Liver (tissue), 9 donors: ENCODE results near the gene NUDT8. TPM values are rescaled to one million over a fixed set of nuclear protein-coding genes. Genes with fewer than 3 reads are reported as not detected.
A peak's percentile ranks its signal among the peaks of the same experiment; 100 is the strongest.

Experiments used
- DNase-seq: peaks from one replicate; pipeline ENCODE4 v3.0.0-alpha.2; 2017; ENCODE audit warnings: low spot score
- H3K27ac ChIP-seq, 2 donors: one replicate each; pipeline ENCODE4 v1.7.0; 2013; ENCODE audit warnings: inconsistent platforms in 2 of 2, low read length in 2 of 2, control low read depth in 1 of 2, low read depth in 1 of 2, mild to moderate bottlenecking in 1 of 2
- H3K27me3 ChIP-seq, 4 donors: one replicate each; pipeline versions ENCODE4 v1.6.1 to v1.7.0; 2013; ENCODE audit warnings: low read length in 3 of 4, inconsistent platforms in 1 of 4, mild to moderate bottlenecking in 1 of 4, moderate library complexity in 1 of 4; ENCODE audit not compliant: control insufficient read depth in 4 of 4, insufficient read depth in 4 of 4
- H3K36me3 ChIP-seq, 4 donors: one replicate each; pipeline versions ENCODE4 v1.6.1 to v1.7.0; 2013; ENCODE audit warnings: low read length in 3 of 4, mild to moderate bottlenecking in 3 of 4, low read depth in 1 of 4, moderate library complexity in 1 of 4; ENCODE audit not compliant: control insufficient read depth in 4 of 4, insufficient read depth in 3 of 4
- H3K4me1 ChIP-seq, 4 donors: one replicate each; pipeline versions ENCODE4 v1.6.1 to v1.7.0; 2013; ENCODE audit warnings: low read length in 3 of 4, mild to moderate bottlenecking in 3 of 4, moderate library complexity in 1 of 4; ENCODE audit not compliant: control insufficient read depth in 4 of 4, insufficient read depth in 4 of 4
- H3K4me3 ChIP-seq, 3 donors: one replicate each; pipeline versions ENCODE4 v1.6.1 to v1.7.0; 2013; ENCODE audit warnings: low read length in 3 of 3, control low read depth in 1 of 3, low read depth in 1 of 3, mild to moderate bottlenecking in 1 of 3
- H3K9ac ChIP-seq, 2 donors: one replicate each; pipeline ENCODE4 v1.7.0; 2013; ENCODE audit warnings: low read length in 2 of 2, mild to moderate bottlenecking in 2 of 2, moderate library complexity in 2 of 2, control low read depth in 1 of 2, low read depth in 1 of 2
- H3K9me3 ChIP-seq, 4 donors: one replicate each; pipeline versions ENCODE4 v1.6.1 to v1.7.0; 2013; ENCODE audit warnings: low read length in 3 of 4; ENCODE audit not compliant: control insufficient read depth in 4 of 4
- EGR1 ChIP-seq, 2 donors: IDR thresholded peaks; 2 replicates each; pipeline ENCODE4 v1.6.1; 2016 to 2018; ENCODE audit warnings: antibody characterized with exemption in 2 of 2, low read depth in 2 of 2
- FOXA1 ChIP-seq: IDR thresholded peaks from 2 replicates; pipeline ENCODE4 v1.6.1; 2016; ENCODE audit warnings: antibody characterized with exemption
- FOXA2 ChIP-seq: IDR thresholded peaks from 2 replicates; pipeline ENCODE4 v1.6.1; 2016; ENCODE audit warnings: antibody characterized with exemption
- GABPA ChIP-seq, 2 donors: IDR thresholded peaks in 1 of 2; conservative IDR thresholded peaks in 1 of 2; 2 replicates each; pipeline ENCODE4 v1.6.1; 2016; ENCODE audit warnings: antibody characterized with exemption in 2 of 2, mild to moderate bottlenecking in 1 of 2, moderate library complexity in 1 of 2
- HNF4A ChIP-seq, 2 donors: conservative IDR thresholded peaks; 2 replicates each; pipeline ENCODE4 v1.6.1; 2016; ENCODE audit warnings: antibody characterized with exemption in 2 of 2, mild to moderate bottlenecking in 2 of 2
- HNF4G ChIP-seq: IDR thresholded peaks from 2 replicates; pipeline ENCODE4 v1.6.1; 2016; ENCODE audit warnings: antibody characterized with exemption
- JUND ChIP-seq, 2 donors: IDR thresholded peaks; 2 replicates each; pipeline ENCODE4 v1.6.1; 2016; ENCODE audit warnings: antibody characterized with exemption in 2 of 2
- NR2F2 ChIP-seq: IDR thresholded peaks from 2 replicates; pipeline ENCODE4 v1.6.1; 2016; ENCODE audit warnings: antibody characterized with exemption
- RAD21 ChIP-seq, 2 donors: IDR thresholded peaks; 2 replicates each; pipeline ENCODE4 v1.6.1; 2016; ENCODE audit warnings: antibody characterized with exemption in 2 of 2, mild to moderate bottlenecking in 2 of 2
- RXRA ChIP-seq, 2 donors: IDR thresholded peaks; 2 replicates each; pipeline ENCODE4 v1.6.1; 2017 to 2018; ENCODE audit warnings: antibody characterized with exemption in 2 of 2, mild to moderate bottlenecking in 1 of 2
- SP1 ChIP-seq: IDR thresholded peaks from 2 replicates; pipeline ENCODE4 v1.6.1; 2018; ENCODE audit warnings: antibody characterized with exemption, mild to moderate bottlenecking
- TAF1 ChIP-seq: conservative IDR thresholded peaks from 2 replicates; pipeline ENCODE4 v1.6.1; 2016; ENCODE audit warnings: antibody characterized with exemption, mild to moderate bottlenecking
- YY1 ChIP-seq: IDR thresholded peaks from 2 replicates; pipeline ENCODE4 v1.6.1; 2016; ENCODE audit warnings: antibody characterized with exemption, mild to moderate bottlenecking
- WGBS: extraction: QIAGEN DNeasy Blood & Tissue Kit; methylation state at CpG from one replicate; pipeline ENCODE4 v1.1.7; 2013; 5-methylcytosine and 5-hydroxymethylcytosine counted together
- polyA plus RNA-seq, 2 donors: library from polyadenylated mRNA; stranded (reverse) in 1 of 2; unstranded in 1 of 2; fragments of 200-250 nt in 1 of 2; fragments of >200 nt in 1 of 2; fragmentation: Nextera tagmentation in 1 of 2; extraction: Ambion mirVana in 1 of 2; gene quantifications; one replicate each; pipeline versions ENCODE4 v1.2.1 to v1.2.3, GENCODE V29; 2013 to 2015
- total RNA-seq, 2 donors: library from RNA; depleted of rRNA; stranded (reverse); fragments of >200 nt; gene quantifications; one replicate each; pipeline ENCODE4 v1.2.3, GENCODE V29; 2014
- TF ChIP-seq, protein P1 (sequence below): IDR thresholded peaks from 2 replicates; pipeline ENCODE4 v1.6.1; 2016; ENCODE audit warnings: antibody characterized with exemption
- TF ChIP-seq, protein P2 (sequence below): IDR thresholded peaks from 2 replicates; pipeline ENCODE4 v1.6.1; 2016; ENCODE audit warnings: antibody characterized with exemption
- TF ChIP-seq, protein P3 (sequence below): IDR thresholded peaks from 2 replicates; pipeline ENCODE4 v1.6.1; 2016; ENCODE audit warnings: antibody characterized with exemption
- TF ChIP-seq, protein P4 (sequence below): IDR thresholded peaks from 2 replicates; pipeline ENCODE4 v1.6.1; 2016; ENCODE audit warnings: antibody characterized with exemption, mild to moderate bottlenecking
- TF ChIP-seq, protein P5 (sequence below): fragments of 150-350 bp; IDR thresholded peaks from 2 replicates; pipeline ENCODE4 v1.5.1; 2017; ENCODE audit warnings: improper control_type of control experiment, low read depth, low read length; ENCODE audit not compliant: missing input control
- donor health status: healthy.
- donor health status: healthy.
- donor health status: healthy.
- donor health status: healthy.
- donor health status: healthy.

The NUDT8 gene
- total and polyA plus RNA-seq, 4 donors = 19.5 to 66.9 (median 24.4) TPM

DNA sequence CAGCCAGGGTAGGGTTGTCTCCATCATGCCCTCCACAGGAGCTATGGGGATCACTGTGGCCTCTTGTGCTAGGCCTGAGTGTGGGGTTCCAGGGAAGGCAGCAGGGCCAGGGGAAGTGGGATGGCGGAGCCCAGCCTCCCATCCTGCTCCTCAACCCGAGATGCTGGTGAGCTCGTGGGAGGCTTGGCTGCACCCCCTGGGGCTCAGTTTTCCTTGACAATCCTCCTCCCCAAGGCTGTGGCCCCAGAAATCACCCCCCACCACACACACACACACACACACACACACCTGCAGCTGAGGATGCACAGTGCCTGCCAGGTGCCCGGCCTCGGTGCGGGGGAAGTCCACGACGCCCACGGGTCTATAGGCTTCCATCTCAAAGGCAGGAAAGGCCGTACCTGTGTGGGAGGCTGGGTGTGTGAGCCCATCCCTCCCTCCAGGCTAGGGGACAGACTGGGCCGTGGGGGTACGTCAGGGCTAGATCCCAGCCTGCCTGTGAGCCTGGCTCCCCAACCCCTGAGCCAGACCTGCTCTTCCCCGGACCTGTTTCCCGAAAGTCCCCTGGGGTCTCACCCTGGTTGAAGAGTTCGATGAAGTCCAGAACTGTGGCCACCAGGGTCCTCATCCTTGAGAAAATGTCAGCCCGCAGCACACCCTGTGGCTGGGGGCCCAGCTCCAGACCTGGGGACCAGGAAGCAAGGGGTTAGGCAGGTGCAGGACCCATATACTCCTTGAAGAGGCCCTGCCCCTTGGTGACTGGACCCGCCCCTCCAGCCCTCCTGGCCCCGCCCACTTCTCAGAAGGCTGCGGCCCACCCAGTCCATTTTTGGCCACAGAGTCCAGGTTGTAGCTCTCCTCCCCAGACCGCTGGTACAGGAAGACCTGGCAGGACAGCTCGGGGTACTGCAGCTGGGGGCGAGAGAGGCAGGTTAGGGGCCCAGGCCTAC is 15.0 kb upstream of the NUDT8 start:
- Histone ChIP-seq H3K4me1 (peaks cover 0 to 19% (median 8%) of the 10 kb centered on the region in 4 donors), H3K36me3 (peaks cover 0 to 6% (median 0%) of the 10 kb centered on the region in 4 donors), H3K27ac (no peak overlapping the region), H3K27me3 (no peaks in the 10 kb centered on the region), H3K4me3 (no peak overlapping the region), H3K9ac (no peak overlapping the region), H3K9me3 (no peaks in the 10 kb centered on the region)
- WGBS = 95% methylated on average over 22 of the region's 22 CpGs
- DNase-seq = no peak
- no peak for TF ChIP-seq HNF4A (conservative IDR thresholded peaks at IDR 0.05)
- no peak for TF ChIP-seq YY1
- TF ChIP-seq GABPA (IDR thresholded peaks at IDR 0.05 in 1 of 2, conservative IDR thresholded peaks at IDR 0.05 in 1 of 2) = no peak
- TF ChIP-seq, protein P1, sequence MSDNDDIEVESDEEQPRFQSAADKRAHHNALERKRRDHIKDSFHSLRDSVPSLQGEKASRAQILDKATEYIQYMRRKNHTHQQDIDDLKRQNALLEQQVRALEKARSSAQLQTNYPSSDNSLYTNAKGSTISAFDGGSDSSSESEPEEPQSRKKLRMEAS = no peak
- TF ChIP-seq, protein P2, sequence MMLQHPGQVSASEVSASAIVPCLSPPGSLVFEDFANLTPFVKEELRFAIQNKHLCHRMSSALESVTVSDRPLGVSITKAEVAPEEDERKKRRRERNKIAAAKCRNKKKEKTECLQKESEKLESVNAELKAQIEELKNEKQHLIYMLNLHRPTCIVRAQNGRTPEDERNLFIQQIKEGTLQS = no peak
- no peak for TF ChIP-seq FOXA1
- no peak for TF ChIP-seq RXRA (IDR thresholded peaks at IDR 0.05)
- no peak for TF ChIP-seq NR2F2
- no peak for TF ChIP-seq SP1

DNA sequence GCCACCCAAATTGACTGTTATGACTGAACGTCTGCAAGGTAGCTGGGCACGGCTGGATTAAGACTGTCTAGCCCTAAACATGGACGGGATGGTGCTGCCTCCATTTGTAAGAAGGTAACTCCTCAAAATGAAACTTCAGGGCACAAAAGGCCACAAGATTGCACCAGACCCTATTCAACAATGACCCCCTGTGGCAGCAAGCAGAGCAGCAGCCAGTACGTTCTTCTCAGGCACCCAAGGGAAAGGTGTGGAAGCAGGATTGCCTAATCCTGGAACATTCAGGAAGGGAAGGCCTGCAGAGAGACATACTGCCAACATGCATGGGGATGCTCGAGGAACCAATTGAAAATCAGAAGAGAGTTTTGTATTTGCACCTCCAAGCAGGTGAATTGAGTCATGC is 14.3 kb upstream of the NUDT8 start:
- no peak for DNase-seq
- Histone ChIP-seq H3K27ac (no peak overlapping the region), H3K4me3 (no peak overlapping the region), H3K36me3 (peaks cover 0 to 6% (median 0%) of the 10 kb centered on the region in 4 donors), H3K4me1 (peaks cover 0 to 14% (median 3%) of the 10 kb centered on the region in 4 donors), H3K27me3 (no peaks in the 10 kb centered on the region), H3K9me3 (no peaks in the 10 kb centered on the region), H3K9ac (no peak overlapping the region)
- no peak for TF ChIP-seq HNF4G
- no peak for TF ChIP-seq EGR1 (IDR thresholded peaks at IDR 0.05; ENCODE audit: low read depth in 2 of 2)
- TF ChIP-seq, protein P2 = no peak
- peak; percentile 69 to 74 for TF ChIP-seq RAD21 (IDR thresholded peaks at IDR 0.05)
- no peak for TF ChIP-seq JUND (IDR thresholded peaks at IDR 0.05)
- TF ChIP-seq, protein P1 = no peak
- TF ChIP-seq YY1 = no peak
- TF ChIP-seq, protein P3, sequence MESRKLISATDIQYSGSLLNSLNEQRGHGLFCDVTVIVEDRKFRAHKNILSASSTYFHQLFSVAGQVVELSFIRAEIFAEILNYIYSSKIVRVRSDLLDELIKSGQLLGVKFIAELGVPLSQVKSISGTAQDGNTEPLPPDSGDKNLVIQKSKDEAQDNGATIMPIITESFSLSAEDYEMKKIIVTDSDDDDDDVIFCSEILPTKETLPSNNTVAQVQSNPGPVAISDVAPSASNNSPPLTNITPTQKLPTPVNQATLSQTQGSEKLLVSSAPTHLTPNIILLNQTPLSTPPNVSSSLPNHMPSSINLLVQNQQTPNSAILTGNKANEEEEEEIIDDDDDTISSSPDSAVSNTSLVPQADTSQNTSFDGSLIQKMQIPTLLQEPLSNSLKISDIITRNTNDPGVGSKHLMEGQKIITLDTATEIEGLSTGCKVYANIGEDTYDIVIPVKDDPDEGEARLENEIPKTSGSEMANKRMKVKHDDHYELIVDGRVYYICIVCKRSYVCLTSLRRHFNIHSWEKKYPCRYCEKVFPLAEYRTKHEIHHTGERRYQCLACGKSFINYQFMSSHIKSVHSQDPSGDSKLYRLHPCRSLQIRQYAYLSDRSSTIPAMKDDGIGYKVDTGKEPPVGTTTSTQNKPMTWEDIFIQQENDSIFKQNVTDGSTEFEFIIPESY = no peak
- peak; percentile 13 to 28 for TF ChIP-seq HNF4A (conservative IDR thresholded peaks at IDR 0.05)
- TF ChIP-seq, protein P4, sequence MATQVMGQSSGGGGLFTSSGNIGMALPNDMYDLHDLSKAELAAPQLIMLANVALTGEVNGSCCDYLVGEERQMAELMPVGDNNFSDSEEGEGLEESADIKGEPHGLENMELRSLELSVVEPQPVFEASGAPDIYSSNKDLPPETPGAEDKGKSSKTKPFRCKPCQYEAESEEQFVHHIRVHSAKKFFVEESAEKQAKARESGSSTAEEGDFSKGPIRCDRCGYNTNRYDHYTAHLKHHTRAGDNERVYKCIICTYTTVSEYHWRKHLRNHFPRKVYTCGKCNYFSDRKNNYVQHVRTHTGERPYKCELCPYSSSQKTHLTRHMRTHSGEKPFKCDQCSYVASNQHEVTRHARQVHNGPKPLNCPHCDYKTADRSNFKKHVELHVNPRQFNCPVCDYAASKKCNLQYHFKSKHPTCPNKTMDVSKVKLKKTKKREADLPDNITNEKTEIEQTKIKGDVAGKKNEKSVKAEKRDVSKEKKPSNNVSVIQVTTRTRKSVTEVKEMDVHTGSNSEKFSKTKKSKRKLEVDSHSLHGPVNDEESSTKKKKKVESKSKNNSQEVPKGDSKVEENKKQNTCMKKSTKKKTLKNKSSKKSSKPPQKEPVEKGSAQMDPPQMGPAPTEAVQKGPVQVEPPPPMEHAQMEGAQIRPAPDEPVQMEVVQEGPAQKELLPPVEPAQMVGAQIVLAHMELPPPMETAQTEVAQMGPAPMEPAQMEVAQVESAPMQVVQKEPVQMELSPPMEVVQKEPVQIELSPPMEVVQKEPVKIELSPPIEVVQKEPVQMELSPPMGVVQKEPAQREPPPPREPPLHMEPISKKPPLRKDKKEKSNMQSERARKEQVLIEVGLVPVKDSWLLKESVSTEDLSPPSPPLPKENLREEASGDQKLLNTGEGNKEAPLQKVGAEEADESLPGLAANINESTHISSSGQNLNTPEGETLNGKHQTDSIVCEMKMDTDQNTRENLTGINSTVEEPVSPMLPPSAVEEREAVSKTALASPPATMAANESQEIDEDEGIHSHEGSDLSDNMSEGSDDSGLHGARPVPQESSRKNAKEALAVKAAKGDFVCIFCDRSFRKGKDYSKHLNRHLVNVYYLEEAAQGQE = no peak
- no peak for TF ChIP-seq FOXA2
- no peak for TF ChIP-seq SP1
- no peak for TF ChIP-seq TAF1
- no peak for TF ChIP-seq GABPA (IDR thresholded peaks at IDR 0.05 in 1 of 2, conservative IDR thresholded peaks at IDR 0.05 in 1 of 2)
- no peak for TF ChIP-seq FOXA1
- TF ChIP-seq RXRA (IDR thresholded peaks at IDR 0.05) = peak in 1 of 2 donors; percentile 8
- TF ChIP-seq, protein P5, sequence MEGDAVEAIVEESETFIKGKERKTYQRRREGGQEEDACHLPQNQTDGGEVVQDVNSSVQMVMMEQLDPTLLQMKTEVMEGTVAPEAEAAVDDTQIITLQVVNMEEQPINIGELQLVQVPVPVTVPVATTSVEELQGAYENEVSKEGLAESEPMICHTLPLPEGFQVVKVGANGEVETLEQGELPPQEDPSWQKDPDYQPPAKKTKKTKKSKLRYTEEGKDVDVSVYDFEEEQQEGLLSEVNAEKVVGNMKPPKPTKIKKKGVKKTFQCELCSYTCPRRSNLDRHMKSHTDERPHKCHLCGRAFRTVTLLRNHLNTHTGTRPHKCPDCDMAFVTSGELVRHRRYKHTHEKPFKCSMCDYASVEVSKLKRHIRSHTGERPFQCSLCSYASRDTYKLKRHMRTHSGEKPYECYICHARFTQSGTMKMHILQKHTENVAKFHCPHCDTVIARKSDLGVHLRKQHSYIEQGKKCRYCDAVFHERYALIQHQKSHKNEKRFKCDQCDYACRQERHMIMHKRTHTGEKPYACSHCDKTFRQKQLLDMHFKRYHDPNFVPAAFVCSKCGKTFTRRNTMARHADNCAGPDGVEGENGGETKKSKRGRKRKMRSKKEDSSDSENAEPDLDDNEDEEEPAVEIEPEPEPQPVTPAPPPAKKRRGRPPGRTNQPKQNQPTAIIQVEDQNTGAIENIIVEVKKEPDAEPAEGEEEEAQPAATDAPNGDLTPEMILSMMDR = peak; percentile 46
- no peak for TF ChIP-seq NR2F2
- WGBS = 87% methylated on average over 5 of the region's 5 CpGs
